Tibial artery (tissue), 4 donors: Measurements from ENCODE around the gene COG4.
"Not testable (repeated sequence)": the region's sequence is repeated elsewhere in the genome, so short reads cannot be mapped to it uniquely, and the experiment has no call there.

ENCODE experiments used
- DNase-seq, 2 donors: peaks; one replicate each; pipeline ENCODE4 v3.0.0-alpha.2; 2019
- H3K27ac ChIP-seq, 2 donors: fragments of 200-600 bp; sonication (generic) in 1 of 2; 1 replicate in 1 of 2; 2 replicates in 1 of 2; pipeline ENCODE4 v1.5.1; 2018 to 2019; ENCODE audit warnings: mild to moderate bottlenecking in 1 of 2
- H3K27me3 ChIP-seq, 2 donors: fragments of 200-600 bp; sonication (generic) in 1 of 2; one replicate each; pipeline versions ENCODE4 v1.5.1 to v1.6.0; 2016 to 2019
- H3K36me3 ChIP-seq, 3 donors: fragments of 200-600 bp; sonication (generic) in 2 of 3; one replicate each; pipeline ENCODE4 v1.5.1; 2016 to 2019; ENCODE audit warnings: mild to moderate bottlenecking in 2 of 3
- H3K4me1 ChIP-seq, 4 donors: fragments of 200-600 bp; sonication (generic) in 2 of 4; 1 replicate in 3 of 4; 2 replicates in 1 of 4; pipeline ENCODE4 v1.5.1; 2016 to 2019
- H3K4me3 ChIP-seq, 2 donors: fragments of 200-600 bp; sonication (generic) in 1 of 2; 1 replicate in 1 of 2; 2 replicates in 1 of 2; pipeline ENCODE4 v1.5.1; 2018 to 2019; ENCODE audit warnings: mild to moderate bottlenecking in 2 of 2
- H3K9me3 ChIP-seq, 3 donors: fragments of 200-600 bp; sonication (generic) in 1 of 3; one replicate each; pipeline ENCODE4 v1.5.1; 2016 to 2019
- intact Hi-C: fragments of 100-400 bp; cut with DNase I; formaldehyde crosslinking; loops from one replicate; pipeline ENCODE4 v1.15.0; 2023; ENCODE audit warnings: low total_unique reads
- TF ChIP-seq, protein P1 (sequence below), 2 experiments: fragments of 200-600 bp in 1 of 2; fragments of 450-650 bp in 1 of 2; IDR thresholded peaks; one replicate each; pipeline ENCODE4 v1.5.1; 2017 to 2019; ENCODE audit warnings: antibody characterized with exemption in 2 of 2, mild to moderate bottlenecking in 1 of 2, moderate library complexity in 1 of 2

The COG4 gene

DNA sequence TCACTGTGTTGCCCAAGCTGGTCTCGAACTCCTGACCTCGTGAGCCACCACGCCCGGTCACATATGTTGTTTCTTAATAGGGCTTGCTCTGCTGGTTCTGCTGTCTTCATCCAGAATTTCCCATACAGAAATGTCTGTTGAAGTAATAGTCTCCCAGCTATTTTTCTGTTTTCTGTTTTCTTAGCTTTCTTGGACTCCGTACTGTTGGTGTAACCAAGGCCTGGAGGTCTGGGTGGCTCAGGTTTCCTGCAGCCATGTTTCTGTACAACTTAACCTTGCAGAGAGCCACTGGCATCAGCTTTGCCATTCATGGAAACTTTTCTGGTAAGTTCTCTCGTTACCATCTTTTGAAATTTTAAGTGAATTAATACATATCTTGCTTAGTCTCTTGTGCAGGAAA is 3.0 kb upstream of the COG4 start:
- Histone ChIP-seq H3K4me1 (peaks cover 0 to 56% (median 38%) of the 10 kb centered on the region in 4 donors), H3K4me3 (no peak overlapping the region), H3K36me3 (peaks cover 40 to 48% (median 41%) of the 10 kb centered on the region in 3 donors), H3K9me3 (no peaks in the 10 kb centered on the region), H3K27me3 (no peaks in the 10 kb centered on the region), H3K27ac (no peak overlapping the region)
- no peak for DNase-seq
- TF ChIP-seq, protein P1, sequence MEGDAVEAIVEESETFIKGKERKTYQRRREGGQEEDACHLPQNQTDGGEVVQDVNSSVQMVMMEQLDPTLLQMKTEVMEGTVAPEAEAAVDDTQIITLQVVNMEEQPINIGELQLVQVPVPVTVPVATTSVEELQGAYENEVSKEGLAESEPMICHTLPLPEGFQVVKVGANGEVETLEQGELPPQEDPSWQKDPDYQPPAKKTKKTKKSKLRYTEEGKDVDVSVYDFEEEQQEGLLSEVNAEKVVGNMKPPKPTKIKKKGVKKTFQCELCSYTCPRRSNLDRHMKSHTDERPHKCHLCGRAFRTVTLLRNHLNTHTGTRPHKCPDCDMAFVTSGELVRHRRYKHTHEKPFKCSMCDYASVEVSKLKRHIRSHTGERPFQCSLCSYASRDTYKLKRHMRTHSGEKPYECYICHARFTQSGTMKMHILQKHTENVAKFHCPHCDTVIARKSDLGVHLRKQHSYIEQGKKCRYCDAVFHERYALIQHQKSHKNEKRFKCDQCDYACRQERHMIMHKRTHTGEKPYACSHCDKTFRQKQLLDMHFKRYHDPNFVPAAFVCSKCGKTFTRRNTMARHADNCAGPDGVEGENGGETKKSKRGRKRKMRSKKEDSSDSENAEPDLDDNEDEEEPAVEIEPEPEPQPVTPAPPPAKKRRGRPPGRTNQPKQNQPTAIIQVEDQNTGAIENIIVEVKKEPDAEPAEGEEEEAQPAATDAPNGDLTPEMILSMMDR (IDR thresholded peaks at IDR 0.05): no peak
- intact Hi-C loops: no loop called here

DNA sequence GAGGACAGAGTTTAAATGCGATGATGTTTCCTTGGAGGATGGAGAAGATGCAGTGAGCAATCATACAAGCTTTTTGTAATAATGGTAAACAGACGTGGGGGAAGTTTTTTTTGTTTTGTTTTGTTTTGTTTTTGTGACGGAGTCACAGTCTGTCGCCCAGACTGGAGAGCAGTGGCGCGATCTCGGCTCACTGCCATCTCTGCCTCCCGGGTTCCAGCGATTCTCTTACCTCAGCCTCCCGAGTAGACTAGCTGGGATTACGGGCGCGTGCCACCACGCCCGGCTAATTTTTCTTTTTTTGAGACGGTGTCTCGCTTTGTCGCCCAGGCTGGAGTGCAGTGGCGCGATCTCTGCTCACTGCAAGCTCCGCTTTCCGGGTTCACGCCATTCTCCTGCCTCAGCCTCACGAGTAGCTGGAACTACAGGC is 1.1 kb upstream of the COG4 start:
- H3K9me3 ChIP-seq, H3K27me3 ChIP-seq, intact Hi-C loops: not testable (repeated sequence)
- H3K27ac ChIP-seq: peak overlapping the region; percentile 85 to 86
- peaks cover 0 to 56% (median 37%) of the 10 kb centered on the region in 4 donors for H3K4me1 ChIP-seq
- peak in 1 of 2 donors; percentile 77 for DNase-seq
- H3K4me3 ChIP-seq: peak overlapping the region; percentile 79 to 85
- H3K36me3 ChIP-seq: peaks cover 20 to 31% (median 23%) of the 10 kb centered on the region in 3 donors

DNA sequence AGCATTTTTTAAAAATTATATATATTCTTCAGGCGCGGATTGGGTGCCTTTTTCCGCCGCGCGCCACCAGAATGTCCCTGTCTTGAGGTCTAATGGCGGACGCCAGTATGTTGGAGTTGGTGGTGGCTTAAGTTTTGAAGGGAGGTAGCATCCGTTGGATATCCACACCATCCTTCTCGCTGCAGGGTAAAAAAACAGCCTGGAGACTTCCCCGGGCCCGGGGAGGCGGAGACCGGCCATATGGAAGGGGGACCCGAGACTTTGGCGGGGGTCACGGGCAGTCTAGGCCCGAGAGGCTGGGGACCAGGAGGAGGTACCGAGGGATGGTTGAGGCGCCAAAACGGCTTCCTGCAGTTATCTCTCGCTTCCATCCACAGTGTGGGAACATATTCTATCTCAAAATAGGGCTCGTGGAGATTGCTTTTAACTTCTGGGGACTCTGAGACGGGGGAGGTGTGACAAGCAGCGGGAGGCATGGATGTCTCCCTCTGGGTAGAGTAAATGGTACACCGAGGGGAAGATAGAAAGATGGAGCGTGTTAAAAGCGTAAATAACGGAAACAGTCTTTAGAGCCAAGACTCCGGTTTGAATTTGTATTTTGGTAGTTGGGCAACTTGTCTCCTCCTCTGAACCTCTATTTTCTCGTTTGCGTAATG is 517 bp upstream of the COG4 start, which contains the start of gene SF3B3:
Gene SF3B3, plus strand, starts transcription at position 74 of the 656 bp plus-strand sequence. CDS start 2,841 bp downstream, outside the sequence.
- Histone ChIP-seq H3K27me3 (no peaks in the 10 kb centered on the region), H3K4me1 (peaks cover 0 to 51% (median 34%) of the 10 kb centered on the region in 4 donors), H3K9me3 (no peaks in the 10 kb centered on the region), H3K27ac (peak within 1 kb of the TSS; percentile 85 to 86), H3K36me3 (peaks cover 15 to 30% (median 18%) of the 10 kb centered on the region in 3 donors), H3K4me3 (peak within 1 kb of the TSS; percentile 79 to 85)
- DNase-seq: peak; percentile 57 to 80
- intact Hi-C loops: no loop called here
- TF ChIP-seq, protein P1 (IDR thresholded peaks at IDR 0.05): no peak

DNA sequence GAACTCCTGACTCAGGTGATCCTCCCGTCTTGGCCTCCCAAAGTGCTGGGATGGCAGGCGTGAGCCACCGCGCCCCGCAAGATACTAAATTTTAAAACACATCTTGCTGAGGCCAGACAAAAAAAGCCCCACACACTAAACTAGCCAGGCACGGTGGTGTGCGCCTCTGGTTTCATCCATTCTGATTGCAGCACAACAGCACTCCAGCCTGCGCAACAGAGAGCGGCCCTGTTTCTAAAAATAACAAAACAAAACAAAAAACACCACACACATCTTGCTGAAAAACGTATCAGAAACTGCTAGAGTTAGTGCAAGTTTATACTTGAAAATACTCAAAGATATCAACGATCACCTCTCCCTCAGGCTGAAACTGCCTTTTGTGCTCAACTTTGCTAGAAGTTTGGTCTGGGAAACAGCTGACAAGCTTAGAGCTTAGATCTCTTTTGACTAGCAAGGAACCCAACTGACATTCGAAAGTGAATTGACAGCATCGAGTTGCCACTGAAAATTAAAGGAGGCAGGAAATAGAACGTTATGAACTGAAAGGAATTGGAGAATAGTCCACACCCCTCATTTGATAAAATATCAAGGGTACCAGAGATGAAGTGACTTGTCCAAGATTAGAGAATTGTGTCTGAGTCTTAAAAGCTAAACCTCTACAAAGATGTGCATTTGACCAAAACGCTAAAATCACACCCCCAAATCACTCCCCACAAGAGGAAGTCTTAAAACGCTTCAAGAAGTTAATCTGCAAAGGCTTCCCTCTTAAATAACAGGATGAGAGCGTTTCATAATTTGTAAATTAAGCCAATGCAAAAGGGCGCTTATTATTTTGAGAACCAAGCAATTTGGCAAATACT is 908 bp downstream of the COG4 start:
- Histone ChIP-seq H3K27me3 (no peaks in the 10 kb centered on the region), H3K36me3 (peaks cover 17 to 29% (median 22%) of the 10 kb centered on the region in 3 donors), H3K4me3 (peak overlapping the region; percentile 79 to 85), H3K27ac (peak overlapping the region; percentile 85 to 86), H3K4me1 (peaks cover 0 to 38% (median 32%) of the 10 kb centered on the region in 4 donors), H3K9me3 (no peaks in the 10 kb centered on the region)
- intact Hi-C loops: no loop called here
- TF ChIP-seq, protein P1 (IDR thresholded peaks at IDR 0.05): no peak
- DNase-seq: no peak

DNA sequence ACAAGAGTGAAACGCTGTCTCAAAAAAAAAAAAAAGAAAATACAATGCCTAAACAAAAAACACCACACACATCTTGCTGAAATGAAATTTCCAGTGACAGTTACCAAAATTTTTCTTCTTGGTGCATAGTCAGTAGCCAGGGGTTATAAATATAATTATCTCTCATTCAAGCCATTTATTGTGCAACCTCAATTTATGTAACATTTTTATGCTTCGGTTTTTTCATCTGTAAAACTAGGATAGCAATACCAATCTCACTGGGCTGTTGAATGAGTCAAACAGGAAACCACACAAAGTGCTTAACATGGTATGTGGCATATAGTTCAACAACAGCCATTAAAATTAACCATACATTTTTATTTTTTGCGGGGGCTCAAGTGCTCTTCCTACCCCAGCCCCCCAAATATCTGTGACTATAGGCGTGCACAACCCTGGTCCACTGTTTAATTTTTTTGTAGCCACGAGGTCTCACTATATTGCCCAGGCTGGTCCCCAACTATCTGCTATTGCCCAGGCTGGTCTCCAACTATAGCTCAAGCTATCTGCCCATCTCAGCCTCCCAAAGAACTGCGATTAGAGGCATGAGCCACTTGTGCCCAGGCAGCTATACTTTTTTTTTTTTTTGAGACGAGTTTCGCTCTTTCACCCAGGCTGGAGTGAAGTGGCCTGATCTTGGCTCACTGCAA is 2.6 kb downstream of the COG4 start:
- Histone ChIP-seq H3K27ac (no peak overlapping the region), H3K4me1 (peaks cover 0 to 24% (median 22%) of the 10 kb centered on the region in 4 donors), H3K9me3 (no peaks in the 10 kb centered on the region), H3K36me3 (peaks cover 24 to 37% (median 29%) of the 10 kb centered on the region in 3 donors), H3K27me3 (no peaks in the 10 kb centered on the region), H3K4me3 (no peak overlapping the region)
- intact Hi-C loops: no loop called here
- DNase-seq: no peak
- TF ChIP-seq, protein P1 (IDR thresholded peaks at IDR 0.05): no peak
